H1 (cell line): ENCODE results near the gene RPLP2. TPM values are rescaled to one million over a fixed set of nuclear protein-coding genes. Genes with fewer than 3 reads are reported as not detected.

Experiments
- BACH1 ChIP-seq: IDR thresholded peaks from 2 replicates; pipeline ENCODE4 v1.6.1; 2012; ENCODE audit warnings: low read length, improper control_type of control experiment
- CREB1 ChIP-seq: IDR thresholded peaks from 2 replicates; pipeline ENCODE4 v1.6.1; 2012; ENCODE audit warnings: inconsistent platforms
- EZH2 ChIP-seq: fragments of 200-600 bp; sonication (generic); IDR thresholded peaks from 2 replicates; pipeline ENCODE4 v1.7.1; 2012; ENCODE audit warnings: low read depth, mild to moderate bottlenecking, moderate library complexity, low read length, inconsistent platforms; ENCODE audit not compliant: severe bottlenecking
- RBBP5 ChIP-seq: IDR thresholded peaks from 2 replicates; pipeline ENCODE4 v1.7.1; 2012; ENCODE audit warnings: low read depth, mild to moderate bottlenecking, inconsistent platforms, low read length, moderate library complexity, borderline replicate concordance
- RXRA ChIP-seq: IDR thresholded peaks from 2 replicates; pipeline ENCODE4 v1.6.1; 2011; ENCODE audit warnings: low read depth, mild to moderate bottlenecking, low read length, moderate library complexity; ENCODE audit not compliant: insufficient read depth
- SIN3A ChIP-seq, 2 experiments: IDR thresholded peaks in 1 of 2; conservative IDR thresholded peaks in 1 of 2; 2 replicates each; pipeline ENCODE4 v1.6.1; 2011 to 2012; ENCODE audit warnings: low read length in 2 of 2, improper control_type of control experiment in 1 of 2, low read depth in 1 of 2, mild to moderate bottlenecking in 1 of 2
- SRF ChIP-seq: IDR thresholded peaks from 2 replicates; pipeline ENCODE4 v1.6.1; 2011; ENCODE audit warnings: mild to moderate bottlenecking, low read depth, low read length, moderate library complexity
- polyA plus RNA-seq, 7 experiments: library from polyadenylated mRNA; depleted of rRNA in 3 of 7; stranded (reverse) in 5 of 7; unstranded in 2 of 7; fragments of >200 nt in 5 of 7; fragments of 200-250 nt in 2 of 7; gene quantifications; 1 replicate in 5 of 7; 2 replicates in 1 of 7; 4 replicates in 1 of 7; pipeline versions ENCODE4 v1.2.1 to v1.2.3, GENCODE V29; 2011 to 2013; ENCODE audit warnings: missing spikeins in 2 of 7, mixed read lengths in 2 of 7
- total RNA-seq: library from RNA; stranded (reverse); fragmentation: NEBNext Ultra II Directional; extraction: Animal tissue kit (Norgen Biotek cat#: 25700); gene quantifications from 2 replicates; pipeline ENCODE4 v1.2.1, GENCODE V29; 2021
- TF ChIP-seq, protein P1 (sequence below): IDR thresholded peaks from 2 replicates; pipeline ENCODE4 v1.6.1; 2012; ENCODE audit warnings: low read length, inconsistent platforms

RPLP2 gene
- total and polyA plus RNA-seq, 2 of the 8 experiments (the other 6 are each of a cell fraction or from before 2014, with no cell fraction given) = 1,789 to 2,106 TPM

DNA sequence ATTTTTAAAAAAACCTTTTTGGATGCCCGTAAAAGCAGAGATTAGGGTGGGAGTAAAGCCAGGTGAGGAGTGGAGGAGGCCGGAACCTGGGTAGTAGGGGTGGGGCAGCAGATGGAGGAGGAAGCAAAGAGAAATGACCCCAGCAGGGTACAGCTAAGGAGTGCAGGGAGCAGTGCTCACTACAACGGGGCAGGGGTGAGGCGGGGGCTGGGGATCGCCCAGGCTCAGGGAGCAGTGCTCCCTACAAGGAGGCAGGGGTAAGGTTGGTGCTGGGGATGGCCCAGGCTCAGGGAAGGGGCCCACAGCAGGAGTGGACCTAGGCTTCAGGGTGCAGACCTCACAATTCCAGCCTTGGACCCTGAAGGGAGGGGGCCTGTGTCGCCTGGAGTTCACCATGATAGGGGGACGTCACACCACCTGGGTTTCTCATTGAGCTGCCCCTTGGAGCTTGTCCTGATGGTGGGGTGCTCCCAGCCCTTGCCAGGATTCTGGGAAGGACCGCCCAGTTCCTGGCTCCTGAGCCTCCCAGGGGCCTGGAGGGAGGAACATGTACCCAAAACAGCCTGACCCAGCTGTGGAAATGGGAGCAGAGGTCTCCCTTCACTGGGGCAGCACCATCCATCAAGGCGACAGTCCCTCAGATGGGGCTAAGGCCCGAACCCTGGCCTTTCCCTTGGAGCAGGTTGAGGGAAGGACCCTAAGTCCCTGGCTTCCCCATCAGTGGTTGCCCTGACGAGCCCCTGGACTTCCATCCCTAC, 6.1 kb downstream of the RPLP2 start (continued):
- no peak for TF ChIP-seq RBBP5
- TF ChIP-seq SRF = no peak
- TF ChIP-seq BACH1 = no peak
- no peak for TF ChIP-seq EZH2
- TF ChIP-seq, protein P1, sequence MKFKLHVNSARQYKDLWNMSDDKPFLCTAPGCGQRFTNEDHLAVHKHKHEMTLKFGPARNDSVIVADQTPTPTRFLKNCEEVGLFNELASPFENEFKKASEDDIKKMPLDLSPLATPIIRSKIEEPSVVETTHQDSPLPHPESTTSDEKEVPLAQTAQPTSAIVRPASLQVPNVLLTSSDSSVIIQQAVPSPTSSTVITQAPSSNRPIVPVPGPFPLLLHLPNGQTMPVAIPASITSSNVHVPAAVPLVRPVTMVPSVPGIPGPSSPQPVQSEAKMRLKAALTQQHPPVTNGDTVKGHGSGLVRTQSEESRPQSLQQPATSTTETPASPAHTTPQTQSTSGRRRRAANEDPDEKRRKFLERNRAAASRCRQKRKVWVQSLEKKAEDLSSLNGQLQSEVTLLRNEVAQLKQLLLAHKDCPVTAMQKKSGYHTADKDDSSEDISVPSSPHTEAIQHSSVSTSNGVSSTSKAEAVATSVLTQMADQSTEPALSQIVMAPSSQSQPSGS = no peak
- no peak for TF ChIP-seq SIN3A (conservative IDR thresholded peaks at IDR 0.05 in 1 of 2, IDR thresholded peaks at IDR 0.05 in 1 of 2; ENCODE audit: low read depth in 1 of 2, low read length in 2 of 2)
- no peak for TF ChIP-seq RXRA
- TF ChIP-seq CREB1 = no peak
